Neuronal stem cell (in vitro differentiated cells): ENCODE measurements around the gene TNFRSF25.

ENCODE experiments used
- DNase-seq: peaks from one replicate; pipeline ENCODE4 v3.0.0-alpha.2; 2013; ENCODE audit warnings: low spot score
- H2AFZ ChIP-seq: one replicate; pipeline ENCODE4 v1.6.1; 2013; ENCODE audit warnings: mild to moderate bottlenecking, low read length, inconsistent platforms
- H2AK5ac ChIP-seq: 2 replicates; pipeline ENCODE4 v1.6.1; 2013; ENCODE audit warnings: low read depth, mild to moderate bottlenecking, inconsistent platforms, low read length, moderate library complexity, mixed read lengths
- H2BK120ac ChIP-seq: 2 replicates; pipeline ENCODE4 v1.6.1; 2013; ENCODE audit warnings: low read depth, mild to moderate bottlenecking, inconsistent platforms, low read length, moderate library complexity, mixed read lengths
- H2BK12ac ChIP-seq: one replicate; pipeline ENCODE4 v1.6.1; 2013; ENCODE audit warnings: low read length, inconsistent platforms
- H2BK15ac ChIP-seq: 2 replicates; pipeline ENCODE4 v1.6.1; 2013; ENCODE audit warnings: mild to moderate bottlenecking, low read length, inconsistent platforms, mixed read lengths
- H2BK5ac ChIP-seq: one replicate; pipeline ENCODE4 v1.6.1; 2013; ENCODE audit warnings: inconsistent platforms, mild to moderate bottlenecking, low read length, moderate library complexity
- H3K14ac ChIP-seq: one replicate; pipeline ENCODE4 v1.6.1; 2013; ENCODE audit warnings: low read length, inconsistent platforms
- H3K18ac ChIP-seq: 2 replicates; pipeline ENCODE4 v1.6.1; 2013; ENCODE audit warnings: low read length, inconsistent platforms
- H3K23ac ChIP-seq: 2 replicates; pipeline ENCODE4 v1.6.1; 2013; ENCODE audit warnings: low read depth, mild to moderate bottlenecking, mixed read lengths, low read length, inconsistent platforms; ENCODE audit not compliant: poor library complexity
- H3K27ac ChIP-seq: replicated peaks from 3 replicates; pipeline ENCODE4 v1.5.1; 2013; ENCODE audit warnings: low read length, inconsistent platforms
- H3K27me3 ChIP-seq, 3 experiments: 2 replicates each; pipeline ENCODE4 v1.6.1; 2013; ENCODE audit warnings: low read length in 3 of 3, mild to moderate bottlenecking in 2 of 3, inconsistent platforms in 1 of 3, low read depth in 1 of 3, mixed read lengths in 1 of 3, moderate library complexity in 1 of 3; ENCODE audit not compliant: control insufficient read depth in 3 of 3, insufficient read depth in 3 of 3
- H3K36me3 ChIP-seq, 2 donors: replicated peaks in 1 of 2; 2 replicates each; pipeline ENCODE4 v1.6.1; 2013; ENCODE audit warnings: low read length in 2 of 2; ENCODE audit not compliant: control insufficient read depth in 2 of 2, insufficient read depth in 2 of 2
- H3K4ac ChIP-seq: 2 replicates; pipeline ENCODE4 v1.6.1; 2013; ENCODE audit warnings: inconsistent platforms, mild to moderate bottlenecking, low read length, moderate library complexity
- H3K4me1 ChIP-seq, 2 donors: 1 replicate in 1 of 2; 2 replicates in 1 of 2; pipeline ENCODE4 v1.6.1; 2013; ENCODE audit warnings: low read length in 2 of 2, low read depth in 1 of 2; ENCODE audit not compliant: control insufficient read depth in 2 of 2, insufficient read depth in 1 of 2
- H3K4me2 ChIP-seq: one replicate; pipeline ENCODE4 v1.6.1; 2013; ENCODE audit warnings: mild to moderate bottlenecking, low read length, inconsistent platforms; ENCODE audit not compliant: insufficient read depth, poor library complexity, severe bottlenecking
- H3K4me3 ChIP-seq, 2 donors: 2 replicates each; pipeline ENCODE4 v1.5.1; 2013; ENCODE audit warnings: low read length in 2 of 2, mild to moderate bottlenecking in 2 of 2, inconsistent platforms in 1 of 2, moderate library complexity in 1 of 2
- H3K79me1 ChIP-seq: one replicate; pipeline ENCODE4 v1.6.1; 2013; ENCODE audit warnings: low read depth, mild to moderate bottlenecking, inconsistent platforms, low read length, moderate library complexity
- H3K9ac ChIP-seq: one replicate; pipeline ENCODE4 v1.6.1; 2013; ENCODE audit warnings: mild to moderate bottlenecking, low read depth, low read length, inconsistent platforms; ENCODE audit not compliant: poor library complexity
- H3K9me3 ChIP-seq, 2 donors: replicated peaks in 1 of 2; 2 replicates each; pipeline versions ENCODE3 to v1.6.1; 2013; ENCODE audit warnings: low read length in 2 of 2, mild to moderate bottlenecking in 2 of 2, inconsistent platforms in 1 of 2, low read depth in 1 of 2, mixed read lengths in 1 of 2, moderate library complexity in 1 of 2; ENCODE audit not compliant: control insufficient read depth in 2 of 2, insufficient read depth in 1 of 2
- H4K8ac ChIP-seq: one replicate; pipeline ENCODE4 v1.6.1; 2013; ENCODE audit warnings: low read depth, mild to moderate bottlenecking, inconsistent platforms, low read length, moderate library complexity
- H4K91ac ChIP-seq: one replicate; pipeline ENCODE4 v1.6.1; 2013; ENCODE audit warnings: low read length, low read depth, mild to moderate bottlenecking, inconsistent platforms; ENCODE audit not compliant: poor library complexity
- WGBS, 2 donors: extraction: QIAGEN DNeasy Blood & Tissue Kit; methylation state at CpG; one replicate each; pipeline ENCODE4 v1.1.7; 2013; ENCODE audit warnings: missing lambda C conversion rate in 2 of 2, mixed read lengths in 1 of 2; ENCODE audit not compliant: insufficient read length in 2 of 2, insufficient replicate concordance in 1 of 2; ENCODE audit errors: extremely low coverage in 2 of 2; 5-methylcytosine and 5-hydroxymethylcytosine counted together

The TNFRSF25 gene

DNA sequence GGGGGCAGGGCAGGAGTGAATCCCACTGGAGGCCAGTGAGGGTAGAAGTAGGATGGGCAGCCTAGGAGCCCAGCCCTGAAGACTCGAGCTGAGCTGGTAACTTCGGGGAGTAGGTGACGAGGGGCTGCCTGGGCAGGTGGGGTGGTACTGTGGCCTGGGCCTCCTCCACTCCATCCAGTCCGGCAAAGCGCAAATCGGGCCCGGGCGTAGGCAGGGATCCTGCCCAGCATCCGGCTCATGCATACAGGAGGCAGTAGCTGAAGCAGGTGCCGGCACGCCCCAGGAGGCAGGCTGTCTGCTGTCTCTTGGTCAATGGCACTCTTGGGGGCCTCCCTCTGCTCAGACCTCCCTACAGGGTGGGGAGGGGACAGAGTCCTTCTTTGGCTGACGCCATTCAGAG lies 1.3 kb upstream of the TNFRSF25 start:
- H3K27me3 ChIP-seq, result peaks cover 0 to 15% (median 0%) of the 10 kb centered on the region in 3 experiments
- H3K9me3 ChIP-seq, result peaks cover 0 to 2% of the 10 kb centered on the region in 2 donors
- no peak overlapping the region for H2BK120ac ChIP-seq
- no peak overlapping the region for H2BK15ac ChIP-seq
- peak overlapping the region; percentile 23 for H3K4ac ChIP-seq
- H3K36me3 ChIP-seq, result peaks cover 31 to 67% of the 10 kb centered on the region in 2 donors
- no peak overlapping the region for H4K91ac ChIP-seq
- DNase-seq, result no peak
- H2AK5ac ChIP-seq, result no peak overlapping the region
- no peak overlapping the region for H3K27ac ChIP-seq
- H2AFZ ChIP-seq, result no peak overlapping the region
- H3K9ac ChIP-seq, result peak overlapping the region; percentile 63
- H3K4me1 ChIP-seq, result peaks cover 0 to 3% of the 10 kb centered on the region in 2 donors
- no peak overlapping the region for H2BK12ac ChIP-seq
- H3K79me1 ChIP-seq, result no peaks in the 10 kb centered on the region
- H3K4me3 ChIP-seq, result no peak overlapping the region
- peak overlapping the region; percentile 24 for H2BK5ac ChIP-seq
- H4K8ac ChIP-seq, result no peak overlapping the region
- H3K14ac ChIP-seq, result no peak overlapping the region
- no peak overlapping the region for H3K4me2 ChIP-seq
- peak overlapping the region; percentile 28 for H3K18ac ChIP-seq
- peak overlapping the region; percentile 65 for H3K23ac ChIP-seq
- WGBS, 2 donors, result no CpG with 5 or more reads among the region's 12 CpGs

DNA sequence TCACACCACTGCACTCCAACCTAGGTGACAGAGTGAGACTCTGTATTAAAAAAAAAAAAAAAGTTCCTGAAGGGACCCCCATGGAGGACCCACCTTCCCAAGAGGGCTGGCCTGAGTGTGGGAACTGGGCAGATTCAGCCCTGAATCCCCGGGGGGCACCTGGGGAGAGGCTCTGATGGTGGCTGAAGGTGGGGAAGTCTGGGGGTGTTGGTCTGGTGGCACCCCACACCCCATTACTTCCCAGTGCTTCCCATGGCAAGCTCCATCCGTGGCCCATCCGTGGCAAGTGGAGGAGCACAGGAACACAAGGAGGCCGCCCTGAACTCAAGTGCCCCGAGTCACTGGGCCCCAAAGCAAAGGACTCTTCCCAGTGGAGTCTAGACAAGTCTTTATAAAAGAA lies 778 bp upstream of the TNFRSF25 start:
- Histone ChIP-seq H2BK120ac (no peak overlapping the region), H2BK5ac (peak overlapping the region; percentile 24), H3K36me3 (peaks cover 27 to 67% of the 10 kb centered on the region in 2 donors), H3K4ac (no peak overlapping the region), H3K4me2 (no peak overlapping the region), H2AK5ac (no peak overlapping the region), H3K27me3 (peaks cover 0 to 11% (median 0%) of the 10 kb centered on the region in 3 experiments), H3K9me3 (peaks cover 0 to 3% of the 10 kb centered on the region in 2 donors), H3K4me1 (peaks cover 0 to 3% of the 10 kb centered on the region in 2 donors), H3K4me3 (no peak overlapping the region), H2BK15ac (no peak overlapping the region), H3K9ac (no peak overlapping the region), H2BK12ac (no peak overlapping the region), H3K23ac (no peak overlapping the region), H3K79me1 (no peaks in the 10 kb centered on the region), H4K8ac (no peak overlapping the region), H3K27ac (no peak overlapping the region), H4K91ac (no peak overlapping the region), H2AFZ (no peak overlapping the region), H3K14ac (peak overlapping the region; percentile 38), H3K18ac (no peak overlapping the region)
- DNase-seq, result no peak
- WGBS, 2 donors, result no CpG with 5 or more reads among the region's 5 CpGs

DNA sequence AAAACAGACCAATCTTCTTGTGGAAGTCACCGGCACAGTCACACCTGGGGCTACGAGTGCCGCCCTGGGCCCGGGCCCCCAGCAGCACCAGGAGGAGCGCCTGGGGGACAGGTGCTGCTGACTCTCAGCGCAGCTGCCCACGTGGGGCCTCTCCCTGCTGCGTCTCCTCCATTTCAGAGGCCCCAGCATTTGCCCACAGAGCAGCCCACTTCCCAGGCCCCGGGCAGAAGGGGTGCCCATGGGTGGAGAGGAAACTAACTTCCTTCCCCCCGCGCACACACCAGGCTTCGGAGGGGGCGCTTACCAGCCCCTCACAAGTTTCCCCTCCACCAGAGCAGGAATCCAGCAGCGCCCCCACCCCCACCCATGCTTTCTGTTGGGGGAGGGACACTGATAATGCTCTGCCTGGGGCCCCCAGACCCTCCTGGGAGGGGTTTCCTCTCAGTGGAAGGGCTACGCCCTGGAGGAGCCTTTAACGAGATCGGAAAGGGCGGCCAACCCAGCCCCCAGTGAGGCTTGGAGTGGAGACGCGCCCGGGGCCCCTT lies 440 bp downstream of the TNFRSF25 start:
- Histone ChIP-seq H3K36me3 (peaks cover 27 to 64% of the 10 kb centered on the region in 2 donors), H3K9me3 (peaks cover 0 to 3% of the 10 kb centered on the region in 2 donors)

GRCh38 chr1:6464915-6465314 lies 1.1 kb downstream of the TNFRSF25 start:
- DNase-seq, result no peak
- H3K4me3 ChIP-seq, result no peak overlapping the region
- no peak overlapping the region for H3K4me2 ChIP-seq
- no peak overlapping the region for H3K27ac ChIP-seq
- no CpG with 5 or more reads among the region's 5 CpGs for WGBS, 2 donors
- no peak overlapping the region for H2AK5ac ChIP-seq
- peaks cover 3% of the 10 kb centered on the region for H3K79me1 ChIP-seq
- H3K9ac ChIP-seq, result no peak overlapping the region
- peak overlapping the region; percentile 85 for H3K23ac ChIP-seq
- peaks cover 0 to 11% (median 0%) of the 10 kb centered on the region in 3 experiments for H3K27me3 ChIP-seq
- no peak overlapping the region for H2BK5ac ChIP-seq
- no peak overlapping the region for H3K4ac ChIP-seq
- H3K14ac ChIP-seq, result no peak overlapping the region
- peaks cover 0 to 3% of the 10 kb centered on the region in 2 donors for H3K4me1 ChIP-seq
- no peak overlapping the region for H2BK15ac ChIP-seq
- peak overlapping the region; percentile 38 for H3K18ac ChIP-seq
- peaks cover 21 to 58% of the 10 kb centered on the region in 2 donors for H3K36me3 ChIP-seq
- H2BK12ac ChIP-seq, result no peak overlapping the region
- no peak overlapping the region for H4K8ac ChIP-seq
- H2AFZ ChIP-seq, result no peak overlapping the region
- H4K91ac ChIP-seq, result no peak overlapping the region
- H3K9me3 ChIP-seq, result peaks cover 0 to 3% of the 10 kb centered on the region in 2 donors
- H2BK120ac ChIP-seq, result no peak overlapping the region

More for the DNA sequence above, 440 bp downstream of the TNFRSF25 start:
- DNase-seq, result no peak
- Histone ChIP-seq H2BK12ac (no peak overlapping the region), H2BK5ac (no peak overlapping the region), H2BK15ac (no peak overlapping the region), H3K4ac (no peak overlapping the region), H3K9ac (no peak overlapping the region), H3K18ac (peak overlapping the region; percentile 93), H3K23ac (peak overlapping the region; percentile 85), H3K4me3 (no peak overlapping the region), H4K91ac (no peak overlapping the region), H3K4me1 (peaks cover 0 to 3% of the 10 kb centered on the region in 2 donors), H2AFZ (no peak overlapping the region), H3K14ac (peak overlapping the region; percentile 89), H3K4me2 (no peak overlapping the region), H3K27me3 (peaks cover 0 to 11% (median 0%) of the 10 kb centered on the region in 3 experiments), H2BK120ac (no peak overlapping the region), H3K27ac (no peak overlapping the region), H4K8ac (no peak overlapping the region), H2AK5ac (peak overlapping the region; percentile 75), H3K79me1 (peaks cover 3% of the 10 kb centered on the region)
- WGBS, 2 donors, result no CpG with 5 or more reads among the region's 21 CpGs
